ENCODE measurements around the gene PRPSAP1. TPM values are rescaled to one million over a fixed set of nuclear protein-coding genes. Genes with fewer than 3 reads are reported as not detected.

PRPSAP1 gene
- total RNA-seq, 2 experiments from 2014 or later = 28.1 to 29.9 TPM

DNA sequence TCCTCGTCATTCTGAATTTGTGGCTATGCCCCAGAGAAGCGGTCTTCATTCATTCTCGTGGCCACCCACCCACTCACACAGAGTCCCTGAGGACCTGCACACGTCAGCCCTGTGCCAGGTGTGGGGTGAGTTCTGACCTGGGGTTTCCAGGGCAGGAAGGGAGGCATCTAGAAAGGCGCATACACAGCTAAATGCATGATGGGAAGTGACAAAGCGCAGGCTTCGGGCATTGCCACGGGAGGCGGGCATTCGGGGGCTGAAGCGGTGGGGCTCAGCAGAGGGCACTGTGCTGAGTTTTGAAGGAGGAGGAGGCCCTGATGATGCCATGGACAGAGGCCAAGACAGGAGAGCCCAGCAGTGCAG is 77.7 kb downstream of the PRPSAP1 start:
- Mint-ChIP-seq H3K4me1 (ENCODE audit: low read depth) (peaks cover 42% of the 10 kb centered on the region), H3K27ac (peak overlapping the region; percentile 79), H3K36me3 (ENCODE audit: low read depth) (peaks cover 8% of the 10 kb centered on the region), H3K4me3 (no peak overlapping the region), H3K9me3 (no peaks in the 10 kb centered on the region), H3K27me3 (no peaks in the 10 kb centered on the region)
- ATAC-seq (no peak), DNase-seq (peak; percentile 23)
- TF ChIP-seq, protein P1, sequence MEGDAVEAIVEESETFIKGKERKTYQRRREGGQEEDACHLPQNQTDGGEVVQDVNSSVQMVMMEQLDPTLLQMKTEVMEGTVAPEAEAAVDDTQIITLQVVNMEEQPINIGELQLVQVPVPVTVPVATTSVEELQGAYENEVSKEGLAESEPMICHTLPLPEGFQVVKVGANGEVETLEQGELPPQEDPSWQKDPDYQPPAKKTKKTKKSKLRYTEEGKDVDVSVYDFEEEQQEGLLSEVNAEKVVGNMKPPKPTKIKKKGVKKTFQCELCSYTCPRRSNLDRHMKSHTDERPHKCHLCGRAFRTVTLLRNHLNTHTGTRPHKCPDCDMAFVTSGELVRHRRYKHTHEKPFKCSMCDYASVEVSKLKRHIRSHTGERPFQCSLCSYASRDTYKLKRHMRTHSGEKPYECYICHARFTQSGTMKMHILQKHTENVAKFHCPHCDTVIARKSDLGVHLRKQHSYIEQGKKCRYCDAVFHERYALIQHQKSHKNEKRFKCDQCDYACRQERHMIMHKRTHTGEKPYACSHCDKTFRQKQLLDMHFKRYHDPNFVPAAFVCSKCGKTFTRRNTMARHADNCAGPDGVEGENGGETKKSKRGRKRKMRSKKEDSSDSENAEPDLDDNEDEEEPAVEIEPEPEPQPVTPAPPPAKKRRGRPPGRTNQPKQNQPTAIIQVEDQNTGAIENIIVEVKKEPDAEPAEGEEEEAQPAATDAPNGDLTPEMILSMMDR (IDR thresholded peaks at IDR 0.05) = no peak
- POLR2A ChIA-PET = interaction anchor here (0.7 to 28.3 kb wide), 5 partner anchors 9 to 149 kb away, joined by 3 to 960 read pairs (median 13); partner anchors contain the start of genes RNF157 and UBALD2
- CTCF ChIA-PET = interaction anchor here (0.7 to 5.0 kb wide), 4 partner anchors 23 to 262 kb away, joined by 3 to 84 read pairs (median 21); no protein-coding TSS in a partner anchor
- intact Hi-C loops (cut with micrococcal nuclease) = no loop called here

DNA sequence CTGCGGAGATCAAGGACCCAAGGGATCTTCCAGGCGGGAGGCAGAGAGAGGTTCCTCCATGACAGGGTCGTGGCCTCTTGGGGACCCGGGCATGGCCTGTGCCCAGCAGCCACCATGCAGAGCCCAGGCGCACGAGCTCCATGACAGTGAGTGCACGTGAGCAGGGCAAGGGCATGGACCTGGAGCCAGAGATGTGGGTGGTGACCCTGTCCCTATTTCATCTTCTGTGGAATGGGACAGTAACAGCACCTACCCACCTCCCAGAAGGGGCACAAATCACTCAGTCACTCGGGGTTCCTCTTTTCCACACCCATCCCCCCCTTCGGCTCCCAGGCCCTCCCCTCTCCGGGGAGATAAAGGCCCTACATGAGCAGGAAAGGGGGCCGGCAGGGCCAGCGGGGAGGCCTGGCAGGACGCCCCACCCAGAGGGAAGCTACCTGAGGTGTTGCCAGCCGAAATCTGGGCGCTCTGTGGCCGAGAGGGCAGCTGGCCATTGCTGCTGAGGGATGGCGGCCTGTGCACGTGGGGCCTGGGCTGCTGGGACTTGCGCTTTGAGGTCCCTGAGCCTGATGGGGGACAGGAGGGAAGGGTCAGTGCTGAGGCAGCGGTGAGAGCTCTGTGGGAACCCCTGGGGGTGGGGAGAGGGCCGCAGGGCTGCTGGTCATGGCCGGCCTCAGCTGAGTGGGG is 78.2 kb downstream of the PRPSAP1 start:
- Mint-ChIP-seq H3K9me3 (no peaks in the 10 kb centered on the region), H3K4me1 (ENCODE audit: low read depth) (peaks cover 42% of the 10 kb centered on the region), H3K27me3 (no peaks in the 10 kb centered on the region), H3K27ac (no peak overlapping the region), H3K36me3 (ENCODE audit: low read depth) (peaks cover 13% of the 10 kb centered on the region), H3K4me3 (no peak overlapping the region)
- ChIA-PET POLR2A (interaction anchor here (0.7 to 28.3 kb wide), 8 partner anchors 9 to 149 kb away, joined by 3 to 960 read pairs (median 8); partner anchors contain the start of genes FOXJ1, RNF157 and UBALD2), CTCF (interaction anchor here (0.7 to 5.0 kb wide), 7 partner anchors 23 to 261 kb away, joined by 3 to 84 read pairs (median 5); no protein-coding TSS in a partner anchor)
- ATAC-seq (no peak), DNase-seq (no peak)
- intact Hi-C loops (cut with micrococcal nuclease) = no loop called here
- TF ChIP-seq, protein P1 (IDR thresholded peaks at IDR 0.05) = no peak

DNA sequence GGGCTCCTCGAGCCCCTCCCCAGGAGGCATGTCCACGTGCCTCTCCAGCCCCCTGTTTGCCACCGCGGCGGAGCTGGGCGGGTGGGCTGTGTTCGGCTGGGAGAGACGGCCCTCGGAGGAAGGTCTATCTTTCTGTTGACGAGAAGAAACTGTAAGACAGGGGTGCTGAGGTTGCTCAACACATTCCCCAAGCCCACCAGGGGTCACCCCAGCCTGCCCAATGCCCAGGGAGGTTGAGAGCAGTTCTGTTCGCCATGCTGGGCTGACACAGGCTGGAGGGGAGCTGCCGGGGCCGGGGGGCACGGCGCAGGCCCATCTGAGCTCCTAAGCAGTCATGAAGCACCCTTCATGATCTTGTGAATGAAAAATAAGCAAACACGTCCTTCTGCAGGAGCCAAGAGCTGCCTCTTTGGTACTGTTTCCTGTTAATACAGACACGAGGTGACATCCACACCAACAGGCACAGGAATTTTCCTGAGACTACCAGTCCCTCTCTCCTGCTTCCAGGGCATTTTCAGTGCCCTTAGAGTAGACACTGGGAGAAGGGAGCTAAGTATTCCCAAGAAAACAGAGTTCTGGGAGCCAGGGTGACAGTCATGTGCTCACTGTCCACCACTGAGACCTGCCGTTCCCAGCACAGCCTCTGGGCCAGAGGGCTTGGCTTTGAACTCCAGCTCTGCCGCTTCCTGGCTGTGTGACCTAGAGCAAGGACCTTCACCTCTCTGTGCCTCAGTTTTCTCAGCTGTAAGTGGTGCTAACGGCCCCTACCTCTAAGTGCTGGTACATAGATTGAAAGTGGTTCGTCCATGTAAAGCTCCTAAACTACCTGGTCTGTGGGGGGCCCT is 79.4 kb downstream of the PRPSAP1 start:
- ChIA-PET POLR2A (interaction anchor here (0.6 to 28.3 kb wide), 20 partner anchors 7 to 204 kb away, joined by 3 to 960 read pairs (median 3); partner anchors contain the start of genes EXOC7, FOXJ1, GALR2 and RNF157), CTCF (interaction anchor here (1.0 to 5.0 kb wide), 13 partner anchors 10 to 260 kb away, joined by 3 to 84 read pairs (median 4); partner anchors contain the start of gene FOXJ1)
- DNase-seq (peak; percentile 17), ATAC-seq (no peak)
- H3K9me3 Mint-ChIP-seq = no peaks in the 10 kb centered on the region
- H3K27ac Mint-ChIP-seq = peak overlapping the region; percentile 99
- intact Hi-C loops (cut with micrococcal nuclease) = no loop called here
- H3K27me3 Mint-ChIP-seq = no peaks in the 10 kb centered on the region
- no peak overlapping the region for H3K4me3 Mint-ChIP-seq
- H3K4me1 Mint-ChIP-seq (ENCODE audit: low read depth) = peaks cover 47% of the 10 kb centered on the region
- H3K36me3 Mint-ChIP-seq (ENCODE audit: low read depth) = peaks cover 21% of the 10 kb centered on the region
- TF ChIP-seq, protein P1 (IDR thresholded peaks at IDR 0.05) = no peak

DNA sequence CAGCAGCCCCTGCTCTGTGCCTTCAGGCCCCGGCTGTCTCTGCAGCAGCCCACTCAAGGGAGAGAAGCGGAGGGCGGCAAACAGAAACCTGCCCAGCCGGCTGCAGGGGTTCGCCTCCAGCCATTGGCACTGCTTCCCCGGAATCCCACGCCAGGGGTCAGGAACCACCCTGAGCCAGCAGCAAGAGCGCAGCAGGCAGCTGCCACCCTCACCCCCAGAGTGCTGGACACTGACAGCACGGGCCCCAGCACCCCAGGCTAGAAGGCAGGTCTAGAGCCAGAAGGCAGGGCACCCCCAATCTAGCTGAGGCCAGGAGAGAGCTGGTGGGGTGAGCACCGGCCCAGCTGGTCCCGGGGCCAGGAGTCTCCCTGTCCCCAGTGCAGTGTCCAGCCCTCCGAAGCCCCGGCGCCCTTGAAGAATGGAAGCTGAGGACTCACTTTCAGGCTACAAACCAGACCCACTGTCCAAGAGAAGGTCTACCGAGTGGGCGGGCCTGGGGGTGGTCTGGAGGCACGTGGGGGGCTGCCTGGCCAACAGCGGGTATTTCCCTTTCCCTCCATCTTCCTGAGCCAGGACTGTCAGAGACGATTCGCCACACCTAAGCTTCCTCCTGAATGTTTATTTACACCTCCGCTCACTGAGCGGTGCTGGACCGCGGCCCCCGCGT is 80.1 kb downstream of the PRPSAP1 start:
- Mint-ChIP-seq H3K9me3 (no peaks in the 10 kb centered on the region), H3K27me3 (no peaks in the 10 kb centered on the region), H3K4me1 (ENCODE audit: low read depth) (peaks cover 50% of the 10 kb centered on the region), H3K27ac (peak overlapping the region; percentile 99), H3K4me3 (peak overlapping the region; percentile 96), H3K36me3 (ENCODE audit: low read depth) (peaks cover 29% of the 10 kb centered on the region)
- intact Hi-C loops (cut with micrococcal nuclease) = no loop called here
- TF ChIP-seq, protein P1 (IDR thresholded peaks at IDR 0.05) = no peak
- ChIA-PET POLR2A (interaction anchor here (0.6 to 28.3 kb wide), 18 partner anchors 22 to 203 kb away, joined by 3 to 960 read pairs (median 4); partner anchors contain the start of genes EXOC7, GALR2, RNF157 and SPHK1), CTCF (interaction anchor here (1.0 to 5.0 kb wide), 11 partner anchors 9 to 259 kb away, joined by 3 to 84 read pairs (median 4); partner anchors contain the start of gene FOXJ1)
- ATAC-seq (no peak), DNase-seq (peak; percentile 28)

All from activated CD8-positive, alpha-beta T cell treated with anti-CD3 and anti-CD28 coated beads for 36 hours (primary cell).